HAP-1 (cell line): Measurements from ENCODE around the gene PARP6.
"Not testable (repeated sequence)": the region's sequence is repeated elsewhere in the genome, so short reads cannot be mapped to it uniquely, and the experiment has no call there.

Experiments
- DNase-seq, 2 experiments: peaks; one replicate each; pipeline ENCODE4 v3.0.0-alpha.2; 2016 to 2020; ENCODE audit warnings: low spot score in 2 of 2
- H3K27me3 ChIP-seq: fragments of 250-450 bp; sonication (Bioruptor Pico); 2 replicates; pipeline ENCODE4 v1.5.1; 2020; ENCODE audit warnings: low read depth, mild to moderate bottlenecking, moderate library complexity
- H3K36me3 ChIP-seq: fragments of 250-450 bp; sonication (Bioruptor Pico); replicated peaks from 2 replicates; pipeline ENCODE4 v1.5.1; 2020; ENCODE audit warnings: mild to moderate bottlenecking
- H3K4me1 ChIP-seq: fragments of 250-450 bp; sonication (Bioruptor Pico); 2 replicates; pipeline ENCODE4 v1.5.1; 2020; ENCODE audit warnings: mild to moderate bottlenecking
- H3K4me3 ChIP-seq: fragments of 250-450 bp; sonication (Bioruptor Pico); 2 replicates; pipeline ENCODE4 v1.5.1; 2020; ENCODE audit warnings: mild to moderate bottlenecking, moderate library complexity
- H3K9me3 ChIP-seq: fragments of 250-450 bp; sonication (Bioruptor Pico); 2 replicates; pipeline ENCODE4 v1.5.1; 2020; ENCODE audit warnings: mild to moderate bottlenecking, moderate library complexity
- in situ Hi-C: fragments of 300-500 bp; cut with MboI; formaldehyde crosslinking; loops from 3 replicates; pipeline ENCODE4 v1.14.3; 2020; ENCODE audit warnings: low sequenced_read_pairs, inconsistent platforms, mixed read lengths

Gene PARP6

GRCh38 chr15:72304596-72304995, 32.2 kb upstream of the PARP6 start:
- Histone ChIP-seq H3K4me3 (no peak overlapping the region), H3K9me3 (no peaks in the 10 kb centered on the region), H3K27me3 (peaks cover 34% of the 10 kb centered on the region), H3K36me3 (no peaks in the 10 kb centered on the region), H3K4me1 (no peaks in the 10 kb centered on the region)
- DNase-seq = no peak
- in situ Hi-C loops = loop anchor here (10.0 kb wide), 1 partner anchor 1640 kb away; no protein-coding TSS in a partner anchor

GRCh38 chr15:72302955-72303354, 30.6 kb upstream of the PARP6 start:
- in situ Hi-C loops = loop anchor here (10.0 kb wide), 1 partner anchor 1642 kb away; no protein-coding TSS in a partner anchor
- no peak for DNase-seq

GRCh38 chr15:72289597-72290325, 17.4 kb upstream of the PARP6 start:
- H3K4me1 ChIP-seq = no peaks in the 10 kb centered on the region
- H3K4me3 ChIP-seq = no peak overlapping the region
- in situ Hi-C loops = no loop called here
- DNase-seq = no peak
- peaks cover 7% of the 10 kb centered on the region; the same call in 1 of the 2 replicates for H3K27me3 ChIP-seq
- no peaks in the 10 kb centered on the region for H3K9me3 ChIP-seq
- no peaks in the 10 kb centered on the region for H3K36me3 ChIP-seq

More at GRCh38 chr15:72302955-72303354, 30.6 kb upstream of the PARP6 start:
- H3K9me3 ChIP-seq = no peaks in the 10 kb centered on the region
- H3K4me1 ChIP-seq = no peaks in the 10 kb centered on the region
- H3K4me3 ChIP-seq = no peak overlapping the region
- no peaks in the 10 kb centered on the region for H3K36me3 ChIP-seq
- peaks cover 29% of the 10 kb centered on the region for H3K27me3 ChIP-seq

- in situ Hi-C loops = no loop called here
- no peaks in the 10 kb centered on the region for H3K4me1 ChIP-seq
- DNase-seq = no peak
Measured at GRCh38 chr15:72288796-72289596, 16.6 kb upstream of the PARP6 start.

GRCh38 chr15:72285927-72286516, 13.7 kb upstream of the PARP6 start:
- in situ Hi-C loops = no loop called here

More at GRCh38 chr15:72288796-72289596, 16.6 kb upstream of the PARP6 start:
- Histone ChIP-seq H3K4me3 (no peak overlapping the region), H3K9me3 (no peaks in the 10 kb centered on the region), H3K36me3 (no peaks in the 10 kb centered on the region), H3K27me3 (peaks cover 7% of the 10 kb centered on the region; the same call in 1 of the 2 replicates)

GRCh38 chr15:72285402-72285801, 13.0 kb upstream of the PARP6 start:
- H3K4me1 ChIP-seq = no peaks in the 10 kb centered on the region
- no peaks in the 10 kb centered on the region for H3K27me3 ChIP-seq
- peak in 1 of 2 experiments; percentile 38 for DNase-seq
- in situ Hi-C loops = no loop called here
- H3K36me3 ChIP-seq = no peaks in the 10 kb centered on the region
- no peaks in the 10 kb centered on the region for H3K9me3 ChIP-seq
- H3K4me3 ChIP-seq = no peak overlapping the region

More at GRCh38 chr15:72285927-72286516, 13.7 kb upstream of the PARP6 start:
- Histone ChIP-seq H3K4me3 (no peak overlapping the region), H3K36me3 (no peaks in the 10 kb centered on the region), H3K9me3 (no peaks in the 10 kb centered on the region), H3K27me3 (no peaks in the 10 kb centered on the region), H3K4me1 (no peaks in the 10 kb centered on the region)
- DNase-seq = peak; percentile 70 to 84

GRCh38 chr15:72284781-72285180, 12.4 kb upstream of the PARP6 start:
- H3K4me3 ChIP-seq = no peak overlapping the region
- no peak for DNase-seq
- no peaks in the 10 kb centered on the region for H3K36me3 ChIP-seq
- no peaks in the 10 kb centered on the region for H3K9me3 ChIP-seq
- H3K27me3 ChIP-seq = 0 out of 2 replicates have a peak, but pooled peaks cover 2% of the 10 kb centered on the region
- in situ Hi-C loops = no loop called here
- no peaks in the 10 kb centered on the region for H3K4me1 ChIP-seq

GRCh38 chr15:72281713-72282112, 9.4 kb upstream of the PARP6 start:
- no peaks in the 10 kb centered on the region for H3K4me1 ChIP-seq
- 0 out of 2 replicates have a peak, but pooled peaks cover 2% of the 10 kb centered on the region for H3K27me3 ChIP-seq
- no peak overlapping the region for H3K4me3 ChIP-seq
- H3K9me3 ChIP-seq = no peaks in the 10 kb centered on the region
- in situ Hi-C loops = no loop called here
- H3K36me3 ChIP-seq = no peaks in the 10 kb centered on the region
- DNase-seq = no peak

- Histone ChIP-seq H3K4me1 (no peaks in the 10 kb centered on the region), H3K9me3 (no peaks in the 10 kb centered on the region), H3K27me3 (0 out of 2 replicates have a peak, but pooled peaks cover 2% of the 10 kb centered on the region), H3K36me3 (no peaks in the 10 kb centered on the region), H3K4me3 (no peak overlapping the region)
- in situ Hi-C loops = no loop called here
- no peak for DNase-seq
Measured at GRCh38 chr15:72280751-72281150, 8.4 kb upstream of the PARP6 start.

GRCh38 chr15:72278737-72279136, 6.4 kb upstream of the PARP6 start:
- no peak for DNase-seq
- Histone ChIP-seq H3K27me3 (0 out of 2 replicates have a peak, but pooled peaks cover 2% of the 10 kb centered on the region), H3K36me3 (no peaks in the 10 kb centered on the region), H3K9me3 (no peaks in the 10 kb centered on the region), H3K4me1 (no peaks in the 10 kb centered on the region), H3K4me3 (no peak overlapping the region)
- in situ Hi-C loops = no loop called here

GRCh38 chr15:72276326-72276700, 4.0 kb upstream of the PARP6 start:
- H3K36me3 ChIP-seq = no peaks in the 10 kb centered on the region; the same call in 1 of the 2 replicates
- no peak for DNase-seq
- H3K4me1 ChIP-seq = peaks cover 10% of the 10 kb centered on the region
- H3K27me3 ChIP-seq = 0 out of 2 replicates have a peak, but pooled peaks cover 2% of the 10 kb centered on the region
- H3K4me3 ChIP-seq = no peak overlapping the region
- in situ Hi-C loops = no loop called here
- no peaks in the 10 kb centered on the region for H3K9me3 ChIP-seq

GRCh38 chr15:72275635-72276325, 3.4 kb upstream of the PARP6 start:
- in situ Hi-C loops, H3K36me3 ChIP-seq, H3K9me3 ChIP-seq, DNase-seq, H3K27me3 ChIP-seq, H3K4me3 ChIP-seq: not testable (repeated sequence)
- H3K4me1 ChIP-seq = peaks cover 15% of the 10 kb centered on the region

- Histone ChIP-seq H3K4me3 (peak overlapping the region; percentile 85), H3K9me3 (no peaks in the 10 kb centered on the region), H3K27me3 (no peaks in the 10 kb centered on the region), H3K36me3 (peaks cover 28% of the 10 kb centered on the region), H3K4me1 (peaks cover 21% of the 10 kb centered on the region)
- in situ Hi-C loops = no loop called here
- no peak for DNase-seq
Measured at GRCh38 chr15:72272997-72273352, 621 bp upstream of the PARP6 start.
